AG04449 (cell line): Measurements from ENCODE around the gene RASSF9.

Experiments
- CTCF ChIA-PET: fragments of 350-600 bp; formaldehyde crosslinking; extraction: SDS; loops from one replicate; lab custom pipeline; 2021; ENCODE audit warnings: antibody characterized with exemption; lab: Yijun Ruan, JAX
- POLR2A ChIA-PET: fragments of 400-600, 350-600 bp; formaldehyde crosslinking; extraction: SDS; loops from one replicate; lab custom pipeline; 2020; ENCODE audit warnings: antibody characterized with exemption, inconsistent platforms; lab: Yijun Ruan, JAX
- DNase-seq: peaks from one replicate; pipeline ENCODE4 v3.0.0-alpha.2; 2010; ENCODE audit warnings: low read depth, low spot score
- H3K4me3 ChIP-seq: 2 replicates; pipeline ENCODE4 v1.5.1; 2011; ENCODE audit warnings: low read depth, mild to moderate bottlenecking, control low read depth, low read length
- CTCF ChIP-seq: IDR thresholded peaks from one replicate; pipeline ENCODE4 v1.5.1; 2011; ENCODE audit warnings: mild to moderate bottlenecking, moderate library complexity, low read length, control low read depth, inconsistent platforms; ENCODE audit not compliant: insufficient read depth; ENCODE audit errors: missing control alignments

The RASSF9 gene

DNA sequence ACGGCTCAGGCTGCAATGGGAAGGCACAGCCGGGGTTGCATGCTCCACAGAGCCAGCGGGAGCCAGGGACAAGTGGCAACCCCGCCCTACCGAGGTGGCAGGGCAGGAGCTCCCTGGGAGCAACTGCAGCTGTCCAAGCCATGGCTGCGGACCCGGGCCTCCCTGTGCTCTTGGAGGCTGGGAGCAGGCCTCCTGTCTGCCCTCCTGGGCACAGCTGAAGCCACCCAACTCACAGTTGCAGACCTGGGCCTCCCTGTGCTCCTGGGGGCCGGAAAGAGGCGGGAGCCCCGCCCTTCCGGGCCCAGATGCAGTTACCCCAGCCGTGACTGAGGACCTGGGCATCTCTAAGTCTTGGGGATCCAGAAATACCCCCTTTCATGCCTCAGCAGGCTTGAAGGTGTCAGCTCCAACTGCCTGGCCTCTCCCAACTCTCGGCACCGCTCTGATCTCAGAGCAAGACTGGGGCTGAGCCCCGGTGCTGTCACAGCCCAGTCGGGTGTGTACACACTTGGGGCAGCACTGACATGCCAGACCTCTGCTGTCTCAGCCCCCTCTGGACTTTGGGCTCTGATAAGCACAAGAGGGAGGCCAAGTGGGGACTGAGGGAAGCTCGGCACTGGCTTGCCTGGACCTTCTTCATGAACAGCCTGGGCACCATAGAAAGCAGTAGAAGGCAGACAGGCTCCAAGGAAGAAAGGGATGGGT, 7.5 kb upstream of the RASSF9 start:
- TF ChIP-seq CTCF: no peak
- CTCF ChIA-PET: no interaction called here
- POLR2A ChIA-PET: no interaction called here
- DNase-seq: no peak
- H3K4me3 ChIP-seq: no peak overlapping the region

- H3K4me3 ChIP-seq: peak overlapping the region; percentile 33
- TF ChIP-seq CTCF: no peak
- POLR2A ChIA-PET: interaction anchor here (0.7 kb wide), 1 partner anchor 18 kb away, joined by 4 read pairs; no protein-coding TSS in a partner anchor
- CTCF ChIA-PET: interaction anchor here (1.7 to 2.0 kb wide), 2 partner anchors 31 to 33 kb away, joined by 4 to 6 read pairs; no protein-coding TSS in a partner anchor
- DNase-seq: no peak
Observed at GRCh38 chr12:85835426-85836196, 598 bp downstream of the RASSF9 start.

DNA sequence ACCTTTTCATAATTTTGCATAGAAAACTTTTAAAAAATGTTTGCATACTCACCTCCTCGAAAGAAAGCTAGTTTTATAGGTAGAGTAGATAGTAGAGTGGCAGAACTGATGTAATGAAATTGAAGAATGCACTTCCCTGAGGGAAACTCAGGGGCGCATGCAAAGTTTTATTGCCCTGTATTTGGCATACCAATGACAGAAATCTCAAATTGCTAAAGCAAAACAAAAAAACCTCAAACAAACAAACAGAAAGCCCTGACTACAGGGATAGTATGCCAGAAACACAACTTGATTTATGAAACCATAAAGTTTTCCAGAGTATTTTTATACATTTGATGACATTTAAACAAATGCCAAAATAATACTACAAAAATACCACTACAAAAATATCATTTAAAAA, 1.8 kb downstream of the RASSF9 start:
- ChIA-PET POLR2A (no interaction called here), CTCF (no interaction called here)
- no peak for DNase-seq

GRCh38 chr12:85833579-85833978, 2.6 kb downstream of the RASSF9 start:
- no peak for TF ChIP-seq CTCF
- DNase-seq: no peak
- H3K4me3 ChIP-seq: no peak overlapping the region
- ChIA-PET POLR2A (no interaction called here), CTCF (no interaction called here)

More for the DNA sequence above, 1.8 kb downstream of the RASSF9 start:
- no peak for TF ChIP-seq CTCF
- H3K4me3 ChIP-seq: no peak overlapping the region

DNA sequence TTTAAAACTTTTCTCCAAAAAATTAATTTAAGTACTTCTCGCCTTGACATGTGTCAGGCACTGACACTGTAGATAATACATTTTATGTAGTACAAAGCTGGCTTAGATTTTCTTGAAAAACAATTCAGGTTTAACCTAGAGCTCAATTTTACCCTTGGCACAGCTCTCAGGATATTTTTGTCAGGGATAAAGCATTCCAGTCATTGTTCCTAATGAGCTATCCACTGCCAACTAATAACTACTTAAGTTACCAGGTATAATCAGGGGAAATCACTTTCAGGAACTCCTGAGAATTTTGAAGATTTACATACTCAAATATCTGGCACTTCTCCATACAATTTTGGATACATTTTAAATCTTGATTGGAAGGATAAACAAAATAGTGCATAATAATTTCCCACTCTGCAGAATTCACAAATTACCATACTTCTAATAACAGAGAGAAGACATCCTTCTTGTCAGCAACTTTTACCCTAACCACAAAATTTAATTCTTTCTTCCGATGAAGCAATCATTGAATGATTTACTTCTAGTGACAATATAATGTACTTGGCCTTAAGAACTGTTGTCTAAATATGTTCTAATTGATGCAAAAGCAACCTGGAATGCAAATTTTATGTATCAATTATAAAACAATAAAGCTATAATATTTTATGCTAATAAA, 4.8 kb downstream of the RASSF9 start:
- TF ChIP-seq CTCF: no peak
- POLR2A ChIA-PET: no interaction called here
- CTCF ChIA-PET: no interaction called here
- DNase-seq: no peak
- no peak overlapping the region for H3K4me3 ChIP-seq

- ChIA-PET POLR2A (no interaction called here), CTCF (no interaction called here)
- no peak overlapping the region for H3K4me3 ChIP-seq
- DNase-seq: no peak
- no peak for TF ChIP-seq CTCF
Observed at GRCh38 chr12:85829391-85829790, 6.8 kb downstream of the RASSF9 start.
